T-helper 1 cell treated with Interleukin-12 subunit alpha and Interleukin-12 subunit beta and Interleukin-4 antibody, amounts not matched to agents 30 μg/mL and 1 μg/mL, for 36 hours (primary cell): ENCODE measurements around the gene DHX9.

Experiments
- H3K27ac Mint-ChIP-seq: one replicate; pipeline ENCODE4 v1.8.0; 2021; ENCODE audit warnings: mild to moderate bottlenecking, mixed read lengths
- H3K27me3 Mint-ChIP-seq: one replicate; pipeline ENCODE4 v1.8.0; 2021; ENCODE audit warnings: low read depth, mixed read lengths
- H3K36me3 Mint-ChIP-seq: one replicate; pipeline ENCODE4 v1.8.0; 2021; ENCODE audit warnings: low read depth, mixed read lengths
- H3K4me1 Mint-ChIP-seq: one replicate; pipeline ENCODE4 v1.8.0; 2021; ENCODE audit warnings: low read depth, mixed read lengths
- H3K4me3 Mint-ChIP-seq: one replicate; pipeline ENCODE4 v1.8.0; 2021; ENCODE audit warnings: mild to moderate bottlenecking, moderate library complexity, mixed read lengths
- H3K9me3 Mint-ChIP-seq: one replicate; pipeline ENCODE4 v1.8.0; 2021; ENCODE audit warnings: mixed read lengths

Gene DHX9

DNA sequence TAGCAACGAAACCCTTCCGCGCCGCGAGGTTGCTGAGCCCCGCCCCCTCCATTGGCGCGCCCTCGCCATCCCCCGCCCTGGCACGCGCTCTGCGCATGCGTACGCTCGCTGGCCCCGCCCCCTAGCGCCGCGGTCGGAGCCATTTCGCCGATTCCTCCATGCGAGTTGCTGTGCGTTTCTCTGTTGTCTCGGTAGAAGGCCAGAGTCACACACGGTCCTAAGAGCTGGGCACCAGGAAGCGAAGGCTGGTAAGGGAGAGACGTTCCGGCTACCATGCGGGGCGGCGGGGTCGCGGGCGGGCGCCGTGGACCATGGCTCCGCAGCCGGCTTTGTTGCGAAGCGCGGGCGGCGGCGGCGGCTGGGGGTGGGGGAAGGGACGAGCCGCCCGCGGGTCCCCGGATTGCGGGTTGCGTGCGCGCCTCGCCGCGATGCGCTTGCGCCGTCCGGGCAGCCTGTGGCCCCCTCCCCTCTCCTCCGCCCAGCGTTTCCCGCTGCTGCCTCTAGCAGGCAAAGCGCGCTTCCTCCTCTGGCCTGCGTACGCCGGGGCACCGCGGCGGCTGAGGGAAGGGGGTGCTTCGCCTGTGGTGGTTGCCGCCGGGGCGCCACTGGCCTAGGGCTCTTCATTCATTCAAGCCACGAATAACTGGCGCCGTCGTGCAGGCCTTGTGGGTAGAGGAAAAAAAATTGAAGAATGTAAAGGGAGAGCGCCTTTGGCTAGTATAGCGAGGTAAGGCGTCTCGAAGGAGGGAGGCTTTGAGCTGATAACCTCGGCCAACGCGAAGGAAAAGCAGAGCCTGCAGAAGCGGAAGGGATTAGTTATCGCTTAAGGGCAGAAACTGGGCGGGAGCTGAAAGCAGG lies at the start of gene DHX9:
DHX9 (plus strand) TSS at position 139 of the 858 bp plus-strand sequence. CDS start 3,220 bp downstream, outside the sequence.
- H3K9me3 Mint-ChIP-seq = no peaks in the 10 kb centered on the region
- peak within 1 kb of the TSS; percentile 91 for H3K4me3 Mint-ChIP-seq
- H3K27ac Mint-ChIP-seq = peak within 1 kb of the TSS; percentile 97
- peaks cover 1% of the 10 kb centered on the region for H3K27me3 Mint-ChIP-seq
- H3K36me3 Mint-ChIP-seq = peaks cover 31% of the 10 kb centered on the region
- peaks cover 40% of the 10 kb centered on the region for H3K4me1 Mint-ChIP-seq

DNA sequence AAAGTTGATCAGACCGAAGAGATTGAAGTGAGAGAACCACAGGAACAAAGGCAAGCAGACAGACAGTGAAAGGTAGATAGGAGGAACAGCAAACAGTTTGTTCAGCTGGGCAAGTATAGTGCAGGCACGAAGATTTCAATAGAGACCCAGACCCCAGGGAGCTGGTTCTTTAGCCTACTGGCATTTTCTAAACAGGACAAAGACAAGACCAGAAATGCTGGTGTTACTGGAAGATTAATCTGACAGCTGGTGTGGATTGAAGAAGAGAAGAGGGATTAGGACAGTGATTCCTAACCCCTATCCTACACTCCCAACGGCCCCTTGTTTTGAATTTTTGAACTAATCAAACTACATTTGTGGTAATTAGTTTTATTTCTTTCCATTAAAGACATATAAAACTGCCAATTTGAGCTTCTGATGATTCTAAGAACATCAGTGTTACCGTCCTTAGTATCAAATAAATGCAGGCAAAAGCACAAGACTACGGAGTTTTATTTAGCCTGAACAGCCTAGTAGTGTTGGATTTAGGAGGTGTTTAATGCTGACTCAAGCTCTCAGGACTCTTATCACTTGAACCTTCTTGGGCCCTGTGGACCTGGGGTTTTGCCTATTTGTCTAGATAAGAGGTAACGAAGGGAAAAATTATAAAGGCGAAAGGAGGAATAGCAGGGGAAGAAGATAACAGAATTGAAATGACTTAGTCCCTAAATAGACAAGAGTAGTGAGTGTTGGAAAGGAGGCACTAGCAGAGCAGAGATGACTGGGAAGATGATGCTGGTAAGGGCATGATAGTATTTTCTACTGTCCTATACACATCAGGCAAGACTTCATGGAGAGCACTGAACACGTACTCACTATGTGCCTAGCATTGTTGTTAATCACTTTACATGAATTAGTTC lies 47.6 kb upstream of the DHX9 start:
- H3K27ac Mint-ChIP-seq = peak overlapping the region; percentile 28
- no peak overlapping the region for H3K4me3 Mint-ChIP-seq

DNA sequence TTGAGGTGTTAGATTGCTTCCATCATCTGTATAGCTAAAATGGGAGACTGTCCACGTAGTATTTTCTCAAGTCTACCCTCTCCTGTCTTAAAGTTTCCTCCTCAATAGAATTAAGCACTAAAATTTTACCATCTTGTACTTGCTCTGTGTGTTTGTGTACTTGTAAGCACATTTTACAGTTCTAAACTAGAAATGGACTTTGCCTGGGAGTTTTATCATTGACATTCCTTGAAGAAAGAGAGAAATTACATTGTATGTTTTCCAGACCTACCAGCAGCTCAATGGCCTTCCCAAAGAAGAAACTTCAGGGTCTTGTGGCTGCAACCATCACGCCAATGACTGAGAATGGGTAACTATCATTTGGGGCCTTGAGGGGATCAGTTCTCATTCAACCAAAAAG lies 45.1 kb upstream of the DHX9 start:
- Mint-ChIP-seq H3K36me3 (no peaks in the 10 kb centered on the region), H3K4me3 (no peak overlapping the region), H3K27me3 (peaks cover 12% of the 10 kb centered on the region), H3K4me1 (peaks cover 16% of the 10 kb centered on the region), H3K9me3 (no peaks in the 10 kb centered on the region), H3K27ac (no peak overlapping the region)

More for the DNA sequence above, 47.6 kb upstream of the DHX9 start:
- no peaks in the 10 kb centered on the region for H3K36me3 Mint-ChIP-seq
- peaks cover 16% of the 10 kb centered on the region for H3K4me1 Mint-ChIP-seq
- peaks cover 26% of the 10 kb centered on the region for H3K27me3 Mint-ChIP-seq
- H3K9me3 Mint-ChIP-seq = no peaks in the 10 kb centered on the region

DNA sequence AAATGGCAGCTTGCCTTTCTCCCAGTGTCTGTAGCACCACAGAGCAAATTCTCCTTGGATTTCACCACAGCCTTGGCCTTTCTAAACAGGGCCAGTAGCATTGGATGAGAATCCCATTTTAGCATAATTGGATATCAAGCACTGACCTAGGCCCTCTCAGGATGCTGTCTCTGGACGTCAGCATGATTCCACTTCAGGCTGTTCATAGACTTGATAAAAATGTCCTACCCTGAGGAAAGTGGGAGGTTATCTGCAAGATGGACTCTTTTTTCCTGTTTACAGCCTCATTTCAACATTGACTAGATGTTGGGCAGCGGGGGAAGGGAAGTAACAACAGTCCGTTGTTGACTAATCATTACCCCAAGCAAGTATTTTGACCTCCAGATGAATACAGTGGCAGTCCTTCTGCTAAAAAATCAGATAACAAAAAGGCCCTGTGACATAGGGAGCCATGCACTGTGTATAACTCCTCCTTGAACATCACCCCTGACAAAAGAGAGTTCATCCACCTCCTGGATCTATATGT lies 44.4 kb upstream of the DHX9 start:
- Mint-ChIP-seq H3K27ac (no peak overlapping the region), H3K4me3 (no peak overlapping the region)

GRCh38 chr1:182795563-182796228 lies 43.5 kb upstream of the DHX9 start:
- no peaks in the 10 kb centered on the region for H3K9me3 Mint-ChIP-seq
- no peaks in the 10 kb centered on the region for H3K36me3 Mint-ChIP-seq
- peaks cover 13% of the 10 kb centered on the region for H3K4me1 Mint-ChIP-seq
- peaks cover 10% of the 10 kb centered on the region for H3K27me3 Mint-ChIP-seq
- no peak overlapping the region for H3K27ac Mint-ChIP-seq
- no peak overlapping the region for H3K4me3 Mint-ChIP-seq

More for the DNA sequence above, 44.4 kb upstream of the DHX9 start:
- H3K9me3 Mint-ChIP-seq = no peaks in the 10 kb centered on the region
- H3K4me1 Mint-ChIP-seq = peaks cover 15% of the 10 kb centered on the region
- peaks cover 10% of the 10 kb centered on the region for H3K27me3 Mint-ChIP-seq
- H3K36me3 Mint-ChIP-seq = no peaks in the 10 kb centered on the region

- Mint-ChIP-seq H3K9me3 (no peaks in the 10 kb centered on the region), H3K36me3 (no peaks in the 10 kb centered on the region), H3K4me3 (no peak overlapping the region), H3K27me3 (peaks cover 4% of the 10 kb centered on the region), H3K4me1 (peaks cover 2% of the 10 kb centered on the region), H3K27ac (no peak overlapping the region)
Measured at GRCh38 chr1:182802006-182802803, 36.9 kb upstream of the DHX9 start.

DNA sequence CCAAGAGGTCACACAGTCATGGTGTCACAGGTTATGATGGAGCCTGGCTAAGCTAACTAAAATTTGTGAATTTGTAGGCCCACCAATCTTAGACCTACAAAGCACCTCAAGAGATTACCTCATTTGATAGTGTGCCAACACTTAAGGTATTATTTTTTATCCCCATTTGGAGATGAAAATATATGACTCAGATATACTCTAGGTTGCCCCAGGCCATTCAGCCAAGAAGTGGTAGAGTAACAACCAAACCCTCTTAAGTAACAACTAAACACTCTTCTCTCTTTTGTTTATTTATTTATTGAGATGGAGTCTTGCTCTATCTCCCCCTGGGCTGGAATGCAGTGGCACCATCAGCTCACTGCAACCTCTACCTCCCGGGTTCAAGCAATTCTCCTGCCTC lies 35.3 kb upstream of the DHX9 start:
- no peaks in the 10 kb centered on the region for H3K27me3 Mint-ChIP-seq
- H3K36me3 Mint-ChIP-seq = no peaks in the 10 kb centered on the region
- no peaks in the 10 kb centered on the region for H3K4me1 Mint-ChIP-seq
- no peak overlapping the region for H3K27ac Mint-ChIP-seq
- no peak overlapping the region for H3K4me3 Mint-ChIP-seq
- H3K9me3 Mint-ChIP-seq = no peaks in the 10 kb centered on the region

GRCh38 chr1:182806015-182806678 lies 33.0 kb upstream of the DHX9 start:
- Mint-ChIP-seq H3K4me3 (no peak overlapping the region), H3K27me3 (no peaks in the 10 kb centered on the region), H3K36me3 (no peaks in the 10 kb centered on the region), H3K4me1 (no peaks in the 10 kb centered on the region), H3K9me3 (no peaks in the 10 kb centered on the region), H3K27ac (no peak overlapping the region)

DNA sequence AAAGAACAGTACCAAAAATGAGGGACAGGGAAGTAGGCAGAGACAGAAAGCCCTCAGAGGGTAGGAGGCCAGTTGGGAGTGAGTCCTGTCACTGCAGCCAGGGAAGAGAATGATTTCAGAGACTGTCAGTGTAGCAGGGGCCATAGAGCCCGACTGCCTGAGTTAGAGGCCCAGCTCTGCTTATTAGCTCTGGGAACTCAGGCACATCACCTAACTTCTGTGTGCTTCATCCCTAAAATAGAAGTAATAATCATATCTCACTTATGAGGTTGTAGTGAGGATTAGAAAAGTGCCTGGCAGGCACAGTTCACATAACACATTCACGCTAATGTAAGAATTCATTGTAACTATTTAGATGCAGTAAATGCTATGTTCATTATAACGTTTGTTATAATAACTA lies 31.2 kb upstream of the DHX9 start:
- Mint-ChIP-seq H3K4me1 (no peaks in the 10 kb centered on the region), H3K27me3 (no peaks in the 10 kb centered on the region), H3K36me3 (no peaks in the 10 kb centered on the region), H3K9me3 (no peaks in the 10 kb centered on the region), H3K4me3 (no peak overlapping the region), H3K27ac (no peak overlapping the region)

DNA sequence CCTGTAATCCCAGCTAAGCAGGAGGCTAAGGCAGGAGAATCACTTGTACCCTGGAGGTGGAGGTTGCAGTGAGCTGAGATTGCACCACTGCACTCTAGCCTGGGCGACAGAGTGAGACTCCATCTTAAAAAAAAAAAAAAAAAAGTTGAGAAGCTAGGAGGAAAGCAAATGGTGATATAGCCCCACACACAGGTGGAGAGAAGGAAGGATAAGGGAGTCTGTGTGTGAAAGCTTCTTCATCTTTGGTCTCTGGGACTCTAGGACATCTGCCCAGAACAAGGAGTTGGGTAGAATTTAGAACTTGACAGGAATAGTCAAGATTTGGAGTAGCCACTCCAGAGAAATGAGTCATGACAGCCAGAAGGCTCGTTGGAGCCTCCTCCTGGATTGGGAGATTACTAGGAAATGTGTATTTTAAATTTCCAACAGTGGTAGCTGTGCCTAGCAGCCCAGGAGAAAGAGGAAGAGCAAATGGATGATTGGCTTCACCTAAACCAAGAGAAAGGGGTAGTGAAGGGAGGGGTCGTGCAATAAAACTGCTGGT lies 29.7 kb upstream of the DHX9 start:
- Mint-ChIP-seq H3K4me3 (no peak overlapping the region), H3K27ac (no peak overlapping the region), H3K36me3 (no peaks in the 10 kb centered on the region), H3K4me1 (no peaks in the 10 kb centered on the region), H3K27me3 (no peaks in the 10 kb centered on the region), H3K9me3 (no peaks in the 10 kb centered on the region)

GRCh38 chr1:182811975-182812722 lies 27.0 kb upstream of the DHX9 start:
- no peaks in the 10 kb centered on the region for H3K4me1 Mint-ChIP-seq
- H3K36me3 Mint-ChIP-seq = no peaks in the 10 kb centered on the region
- H3K9me3 Mint-ChIP-seq = no peaks in the 10 kb centered on the region
- no peak overlapping the region for H3K4me3 Mint-ChIP-seq
- no peak overlapping the region for H3K27ac Mint-ChIP-seq
- H3K27me3 Mint-ChIP-seq = no peaks in the 10 kb centered on the region

DNA sequence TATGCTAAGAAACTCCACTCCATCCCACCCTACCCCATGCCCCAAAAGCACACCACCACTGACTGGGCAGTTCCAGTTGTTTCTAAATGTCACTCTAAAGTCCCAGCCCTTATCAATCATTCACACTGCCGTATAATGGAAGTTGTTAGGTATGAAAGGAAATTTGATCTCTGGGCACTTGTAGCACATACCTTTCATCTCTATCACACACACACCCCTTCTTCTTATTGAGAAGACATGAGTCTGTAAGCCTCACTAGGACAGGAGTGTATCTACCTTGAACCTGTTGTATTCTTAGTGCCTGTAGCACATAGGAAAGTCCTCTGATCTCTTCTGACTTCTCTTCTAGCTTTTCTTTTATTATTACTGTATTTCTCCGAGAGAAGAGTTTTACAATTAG lies 22.3 kb upstream of the DHX9 start:
- Mint-ChIP-seq H3K27ac (no peak overlapping the region), H3K36me3 (no peaks in the 10 kb centered on the region), H3K4me1 (no peaks in the 10 kb centered on the region), H3K9me3 (no peaks in the 10 kb centered on the region), H3K4me3 (no peak overlapping the region), H3K27me3 (no peaks in the 10 kb centered on the region)
